ENCODE results near the gene ZNF343. TPM values are rescaled to one million over a fixed set of nuclear protein-coding genes. Genes with fewer than 3 reads are reported as not detected.

Gene ZNF343
- polyA plus RNA-seq, 1 donor from 2014 or later = 14.3 TPM

DNA sequence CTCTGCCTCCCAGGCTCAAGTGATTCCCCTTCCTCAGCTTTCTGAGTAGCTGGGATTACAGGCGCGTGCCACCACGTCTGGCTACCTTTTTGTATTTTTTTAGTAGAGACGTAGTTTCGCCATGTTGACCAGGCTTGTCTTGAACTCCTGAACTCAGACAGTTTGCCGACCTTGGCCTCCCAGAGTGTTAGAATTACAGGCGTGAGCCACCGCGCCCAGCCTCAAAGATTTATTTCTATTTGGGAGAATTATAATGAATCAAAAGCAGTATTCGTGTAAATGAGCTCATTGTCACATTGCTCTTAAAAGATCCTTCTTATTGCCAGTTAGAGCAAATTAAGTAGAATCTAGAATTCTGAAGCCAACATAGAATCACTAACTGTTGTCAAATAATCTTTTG, 9.4 kb upstream of the ZNF343 start:
- H3K79me2 ChIP-seq (replicated peaks; ENCODE audit: insufficient read depth, low read length) = no peaks in the 10 kb centered on the region
- no peak overlapping the region for H3K4me2 ChIP-seq (ENCODE audit: low read length)
- no peaks in the 10 kb centered on the region for H3K36me3 ChIP-seq (ENCODE audit: insufficient read depth, low read length)
- TF ChIP-seq RAD21 (conservative IDR thresholded peaks at IDR 0.05) = no peak
- TF ChIP-seq, protein P1, sequence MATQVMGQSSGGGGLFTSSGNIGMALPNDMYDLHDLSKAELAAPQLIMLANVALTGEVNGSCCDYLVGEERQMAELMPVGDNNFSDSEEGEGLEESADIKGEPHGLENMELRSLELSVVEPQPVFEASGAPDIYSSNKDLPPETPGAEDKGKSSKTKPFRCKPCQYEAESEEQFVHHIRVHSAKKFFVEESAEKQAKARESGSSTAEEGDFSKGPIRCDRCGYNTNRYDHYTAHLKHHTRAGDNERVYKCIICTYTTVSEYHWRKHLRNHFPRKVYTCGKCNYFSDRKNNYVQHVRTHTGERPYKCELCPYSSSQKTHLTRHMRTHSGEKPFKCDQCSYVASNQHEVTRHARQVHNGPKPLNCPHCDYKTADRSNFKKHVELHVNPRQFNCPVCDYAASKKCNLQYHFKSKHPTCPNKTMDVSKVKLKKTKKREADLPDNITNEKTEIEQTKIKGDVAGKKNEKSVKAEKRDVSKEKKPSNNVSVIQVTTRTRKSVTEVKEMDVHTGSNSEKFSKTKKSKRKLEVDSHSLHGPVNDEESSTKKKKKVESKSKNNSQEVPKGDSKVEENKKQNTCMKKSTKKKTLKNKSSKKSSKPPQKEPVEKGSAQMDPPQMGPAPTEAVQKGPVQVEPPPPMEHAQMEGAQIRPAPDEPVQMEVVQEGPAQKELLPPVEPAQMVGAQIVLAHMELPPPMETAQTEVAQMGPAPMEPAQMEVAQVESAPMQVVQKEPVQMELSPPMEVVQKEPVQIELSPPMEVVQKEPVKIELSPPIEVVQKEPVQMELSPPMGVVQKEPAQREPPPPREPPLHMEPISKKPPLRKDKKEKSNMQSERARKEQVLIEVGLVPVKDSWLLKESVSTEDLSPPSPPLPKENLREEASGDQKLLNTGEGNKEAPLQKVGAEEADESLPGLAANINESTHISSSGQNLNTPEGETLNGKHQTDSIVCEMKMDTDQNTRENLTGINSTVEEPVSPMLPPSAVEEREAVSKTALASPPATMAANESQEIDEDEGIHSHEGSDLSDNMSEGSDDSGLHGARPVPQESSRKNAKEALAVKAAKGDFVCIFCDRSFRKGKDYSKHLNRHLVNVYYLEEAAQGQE (IDR thresholded peaks at IDR 0.05; ENCODE audit: borderline replicate concordance) = no peak
- no peak for TF ChIP-seq EZH2 (IDR thresholded peaks at IDR 0.05; ENCODE audit: borderline replicate concordance, insufficient read depth, low read length, poor library complexity, severe bottlenecking)
- TF ChIP-seq SMC3 (conservative IDR thresholded peaks at IDR 0.05; ENCODE audit: poor library complexity) = no peak
- TF ChIP-seq POLR2AphosphoS5 (IDR thresholded peaks at IDR 0.05) = no peak
- no peaks in the 10 kb centered on the region for H3K9me2 ChIP-seq (ENCODE audit: insufficient read depth, low read length)
- H4K20me1 ChIP-seq (ENCODE audit: insufficient read depth) = no peaks in the 10 kb centered on the region
- peaks cover 22% of the 10 kb centered on the region for H3K27me3 ChIP-seq (ENCODE audit: insufficient read depth, low read depth, low read length)
- no peaks in the 10 kb centered on the region for H3K9me3 ChIP-seq (ENCODE audit: low read length)
- H3K9ac ChIP-seq (ENCODE audit: low read length) = no peak overlapping the region
- H3K27ac ChIP-seq (ENCODE audit: low read length) = no peak overlapping the region
- H3F3A ChIP-seq (ENCODE audit: insufficient read depth, low read length, poor library complexity, severe bottlenecking) = no peaks in the 10 kb centered on the region
- H3K4me3 ChIP-seq (ENCODE audit: low read length) = no peak overlapping the region
- H2AFZ ChIP-seq (ENCODE audit: low read depth, low read length) = no peak overlapping the region

- Histone ChIP-seq H3K4me3 (ENCODE audit: low read length) (no peak overlapping the region), H3K9me3 (ENCODE audit: low read length) (no peaks in the 10 kb centered on the region), H3K9ac (ENCODE audit: low read length) (no peak overlapping the region), H3K4me2 (ENCODE audit: low read length) (no peak overlapping the region), H3K27ac (ENCODE audit: low read length) (no peak overlapping the region), H3K79me2 (replicated peaks; ENCODE audit: insufficient read depth, low read length) (no peaks in the 10 kb centered on the region), H2AFZ (ENCODE audit: low read depth, low read length) (no peak overlapping the region), H3F3A (ENCODE audit: insufficient read depth, low read length, poor library complexity, severe bottlenecking) (no peaks in the 10 kb centered on the region), H4K20me1 (ENCODE audit: insufficient read depth) (no peaks in the 10 kb centered on the region), H3K9me2 (ENCODE audit: insufficient read depth, low read length) (no peaks in the 10 kb centered on the region), H3K27me3 (ENCODE audit: insufficient read depth, low read depth, low read length) (peaks cover 26% of the 10 kb centered on the region), H3K36me3 (ENCODE audit: insufficient read depth, low read length) (no peaks in the 10 kb centered on the region)
- TF ChIP-seq SMC3 (conservative IDR thresholded peaks at IDR 0.05; ENCODE audit: poor library complexity) (no peak), MXI1 (conservative IDR thresholded peaks at IDR 0.05; ENCODE audit: poor library complexity, severe bottlenecking) (no peak), RAD21 (conservative IDR thresholded peaks at IDR 0.05) (no peak), EZH2 (IDR thresholded peaks at IDR 0.05; ENCODE audit: borderline replicate concordance, insufficient read depth, low read length, poor library complexity, severe bottlenecking) (no peak), POLR2AphosphoS5 (IDR thresholded peaks at IDR 0.05) (no peak), EP300 (conservative IDR thresholded peaks at IDR 0.05; ENCODE audit: poor library complexity, severe bottlenecking) (no peak), TAF1 (IDR thresholded peaks at IDR 0.05; ENCODE audit: low read depth) (no peak)
- TF ChIP-seq, protein P2, sequence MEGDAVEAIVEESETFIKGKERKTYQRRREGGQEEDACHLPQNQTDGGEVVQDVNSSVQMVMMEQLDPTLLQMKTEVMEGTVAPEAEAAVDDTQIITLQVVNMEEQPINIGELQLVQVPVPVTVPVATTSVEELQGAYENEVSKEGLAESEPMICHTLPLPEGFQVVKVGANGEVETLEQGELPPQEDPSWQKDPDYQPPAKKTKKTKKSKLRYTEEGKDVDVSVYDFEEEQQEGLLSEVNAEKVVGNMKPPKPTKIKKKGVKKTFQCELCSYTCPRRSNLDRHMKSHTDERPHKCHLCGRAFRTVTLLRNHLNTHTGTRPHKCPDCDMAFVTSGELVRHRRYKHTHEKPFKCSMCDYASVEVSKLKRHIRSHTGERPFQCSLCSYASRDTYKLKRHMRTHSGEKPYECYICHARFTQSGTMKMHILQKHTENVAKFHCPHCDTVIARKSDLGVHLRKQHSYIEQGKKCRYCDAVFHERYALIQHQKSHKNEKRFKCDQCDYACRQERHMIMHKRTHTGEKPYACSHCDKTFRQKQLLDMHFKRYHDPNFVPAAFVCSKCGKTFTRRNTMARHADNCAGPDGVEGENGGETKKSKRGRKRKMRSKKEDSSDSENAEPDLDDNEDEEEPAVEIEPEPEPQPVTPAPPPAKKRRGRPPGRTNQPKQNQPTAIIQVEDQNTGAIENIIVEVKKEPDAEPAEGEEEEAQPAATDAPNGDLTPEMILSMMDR (IDR thresholded peaks at IDR 0.05; ENCODE audit: poor library complexity, severe bottlenecking) = no peak
- TF ChIP-seq, protein P1 (IDR thresholded peaks at IDR 0.05; ENCODE audit: borderline replicate concordance) = no peak
Observed at GRCh38 chr20:2516399-2516798, 7.7 kb upstream of the ZNF343 start.
